Gastrocnemius medialis (tissue), 4 donors: ENCODE results near the gene PDCD7. TPM values are rescaled to one million over a fixed set of nuclear protein-coding genes. Genes with fewer than 3 reads are reported as not detected.

ENCODE experiments used
- ATAC-seq, 2 donors: fragments of 150-250 bp; one replicate each; pipeline ENCODE4 v1.9.1; 2016
- DNase-seq, 2 donors: peaks; one replicate each; pipeline ENCODE4 v3.0.0-alpha.2; 2019
- H3K27ac ChIP-seq, 4 donors: fragments of 200-600 bp; sonication (generic); 1 replicate in 1 of 4; 2 replicates in 3 of 4; pipeline ENCODE4 v1.5.1; 2016 to 2018; ENCODE audit warnings: mild to moderate bottlenecking in 2 of 4, moderate library complexity in 1 of 4
- H3K27me3 ChIP-seq, 3 donors: fragments of 200-600 bp; sonication (generic) in 2 of 3; 1 replicate in 1 of 3; 2 replicates in 2 of 3; pipeline versions ENCODE4 v1.5.1 to v1.6.0; 2016 to 2019; ENCODE audit warnings: mild to moderate bottlenecking in 1 of 3, moderate library complexity in 1 of 3
- H3K36me3 ChIP-seq, 2 donors: fragments of 200-600 bp; sonication (generic) in 1 of 2; one replicate each; pipeline ENCODE4 v1.5.1; 2017 to 2018
- H3K4me1 ChIP-seq, 2 donors: fragments of 200-600 bp; sonication (generic) in 1 of 2; one replicate each; pipeline ENCODE4 v1.5.1; 2016 to 2017; ENCODE audit warnings: mild to moderate bottlenecking in 2 of 2
- H3K4me3 ChIP-seq, 4 donors: fragments of 200-600 bp; sonication (generic) in 3 of 4; 1 replicate in 1 of 4; 2 replicates in 3 of 4; pipeline ENCODE4 v1.5.1; 2016 to 2019; ENCODE audit warnings: mild to moderate bottlenecking in 2 of 4
- H3K9me3 ChIP-seq, 3 donors: fragments of 200-600 bp; sonication (generic) in 2 of 3; 1 replicate in 1 of 3; 2 replicates in 2 of 3; pipeline ENCODE4 v1.5.1; 2016 to 2019
- CTCF ChIP-seq, 5 experiments: fragments of 450-650 bp in 3 of 5; fragments of 200-600 bp in 2 of 5; sonication (generic) in 2 of 5; IDR thresholded peaks in 4 of 5; conservative IDR thresholded peaks in 1 of 5; 1 replicate in 4 of 5; 2 replicates in 1 of 5; pipeline ENCODE4 v1.5.1; 2016 to 2019; ENCODE audit warnings: antibody characterized with exemption in 5 of 5, mild to moderate bottlenecking in 3 of 5, moderate library complexity in 3 of 5
- POLR2A ChIP-seq, 2 donors: fragments of 450-650 bp; IDR thresholded peaks; one replicate each; pipeline ENCODE4 v1.6.1; 2017; ENCODE audit warnings: antibody characterized with exemption in 2 of 2, mild to moderate bottlenecking in 2 of 2, moderate library complexity in 2 of 2
- in situ Hi-C, 4 donors: fragments of 200-750 bp; cut with MboI; loops; one replicate each; pipeline versions ENCODE4 v1.15.0 to v1.8.0; 2017; ENCODE audit warnings: low sequenced_read_pairs in 4 of 4
- intact Hi-C: fragments of 100-400 bp; cut with DNase I; formaldehyde crosslinking; loops from one replicate; pipeline ENCODE4 v1.15.1; 2023; ENCODE audit warnings: low total_unique reads
- total RNA-seq, 4 donors: library from RNA; depleted of rRNA; stranded (reverse); fragments of >200 nt; gene quantifications; one replicate each; pipeline versions ENCODE4 v1.1.0 to v1.2.3, GENCODE V29; 2016

The PDCD7 gene
- total RNA-seq, 4 donors from 2014 or later = 10.4 to 15.7 (median 12.4) TPM

- Histone ChIP-seq H3K9me3 (no peaks in the 10 kb centered on the region), H3K27ac (peak overlapping the region in 2 of 4 donors; percentile 20 to 81), H3K36me3 (no peaks in the 10 kb centered on the region), H3K4me3 (no peak overlapping the region), H3K4me1 (peaks cover 41 to 42% of the 10 kb centered on the region in 2 donors), H3K27me3 (no peaks in the 10 kb centered on the region)
- ATAC-seq = no peak
- DNase-seq = no peak
- TF ChIP-seq POLR2A (IDR thresholded peaks at IDR 0.05) = no peak
- intact Hi-C loops = no loop called here
- in situ Hi-C loops = loop anchor here in 2 of 4 donors (5.0 to 10.0 kb wide), 2 partner anchors 33 to 50 kb away; no protein-coding TSS in a partner anchor
These were observed 48.3 kb downstream of the PDCD7 start for GRCh38 chr15:65085207-65085753.

GRCh38 chr15:65084500-65085206, 49.0 kb downstream of the PDCD7 start:
- H3K9me3 ChIP-seq = no peaks in the 10 kb centered on the region
- intact Hi-C loops = no loop called here
- peak overlapping the region in 1 of 4 donors; percentile 81 for H3K27ac ChIP-seq
- H3K4me1 ChIP-seq = peaks cover 37 to 38% of the 10 kb centered on the region in 2 donors
- H3K36me3 ChIP-seq = no peaks in the 10 kb centered on the region
- H3K27me3 ChIP-seq = no peaks in the 10 kb centered on the region
- ATAC-seq (no peak), DNase-seq (no peak)
- in situ Hi-C loops = loop anchor here in 2 of 4 donors (5.0 to 10.0 kb wide), 2 partner anchors 32 to 50 kb away; no protein-coding TSS in a partner anchor
- TF ChIP-seq CTCF (IDR thresholded peaks at IDR 0.05 in 4 of 5, conservative IDR thresholded peaks at IDR 0.05 in 1 of 5) (no peak), POLR2A (IDR thresholded peaks at IDR 0.05) (no peak)
- no peak overlapping the region for H3K4me3 ChIP-seq

- Histone ChIP-seq H3K4me1 (peaks cover 26 to 31% of the 10 kb centered on the region in 2 donors), H3K36me3 (no peaks in the 10 kb centered on the region), H3K9me3 (no peaks in the 10 kb centered on the region), H3K27ac (no peak overlapping the region), H3K4me3 (no peak overlapping the region), H3K27me3 (no peaks in the 10 kb centered on the region)
- intact Hi-C loops = no loop called here
- TF ChIP-seq POLR2A (IDR thresholded peaks at IDR 0.05) (no peak), CTCF (IDR thresholded peaks at IDR 0.05 in 4 of 5, conservative IDR thresholded peaks at IDR 0.05 in 1 of 5) (peak in 2 of 5 experiments; percentile 29 to 31)
- DNase-seq (no peak), ATAC-seq (no peak)
- in situ Hi-C loops = loop anchor here in 1 of 4 donors (10.0 kb wide), 1 partner anchor 48 kb away; no protein-coding TSS in a partner anchor
These were observed 50.3 kb downstream of the PDCD7 start for GRCh38 chr15:65083262-65083701.

- Histone ChIP-seq H3K9me3 (no peaks in the 10 kb centered on the region), H3K4me1 (peaks cover 18 to 22% of the 10 kb centered on the region in 2 donors), H3K36me3 (no peaks in the 10 kb centered on the region), H3K27ac (peak overlapping the region in 1 of 4 donors; percentile 8), H3K4me3 (no peak overlapping the region), H3K27me3 (no peaks in the 10 kb centered on the region)
- ATAC-seq (no peak), DNase-seq (no peak)
- in situ Hi-C loops (loop anchor here in 1 of 4 donors (10.0 kb wide), 1 partner anchor 48 kb away; no protein-coding TSS in a partner anchor), intact Hi-C loops (no loop called here)
- TF ChIP-seq CTCF (IDR thresholded peaks at IDR 0.05 in 4 of 5, conservative IDR thresholded peaks at IDR 0.05 in 1 of 5) (no peak), POLR2A (IDR thresholded peaks at IDR 0.05) (no peak)
These were observed 51.2 kb downstream of the PDCD7 start for GRCh38 chr15:65082303-65082953.

- peak overlapping the region in 1 of 4 donors; percentile 9 for H3K27ac ChIP-seq
- DNase-seq (no peak), ATAC-seq (no peak)
- no peak overlapping the region for H3K4me3 ChIP-seq
- intact Hi-C loops (no loop called here), in situ Hi-C loops (loop anchor here in 1 of 4 donors (10.0 kb wide), 1 partner anchor 47 kb away; no protein-coding TSS in a partner anchor)
- TF ChIP-seq POLR2A (IDR thresholded peaks at IDR 0.05) = no peak
- no peak for TF ChIP-seq CTCF (IDR thresholded peaks at IDR 0.05 in 4 of 5, conservative IDR thresholded peaks at IDR 0.05 in 1 of 5)
- H3K9me3 ChIP-seq = no peaks in the 10 kb centered on the region
- H3K36me3 ChIP-seq = no peaks in the 10 kb centered on the region
- no peaks in the 10 kb centered on the region for H3K27me3 ChIP-seq
- peaks cover 19% of the 10 kb centered on the region in 2 donors for H3K4me1 ChIP-seq
These were observed 51.9 kb downstream of the PDCD7 start for GRCh38 chr15:65081758-65082157.
